Measurements from ENCODE around the gene MLKL. TPM values are rescaled to one million over a fixed set of nuclear protein-coding genes. Genes with fewer than 3 reads are reported as not detected.

MLKL gene
- total RNA-seq, 1 donor from 2014 or later, result 6.8 TPM

DNA sequence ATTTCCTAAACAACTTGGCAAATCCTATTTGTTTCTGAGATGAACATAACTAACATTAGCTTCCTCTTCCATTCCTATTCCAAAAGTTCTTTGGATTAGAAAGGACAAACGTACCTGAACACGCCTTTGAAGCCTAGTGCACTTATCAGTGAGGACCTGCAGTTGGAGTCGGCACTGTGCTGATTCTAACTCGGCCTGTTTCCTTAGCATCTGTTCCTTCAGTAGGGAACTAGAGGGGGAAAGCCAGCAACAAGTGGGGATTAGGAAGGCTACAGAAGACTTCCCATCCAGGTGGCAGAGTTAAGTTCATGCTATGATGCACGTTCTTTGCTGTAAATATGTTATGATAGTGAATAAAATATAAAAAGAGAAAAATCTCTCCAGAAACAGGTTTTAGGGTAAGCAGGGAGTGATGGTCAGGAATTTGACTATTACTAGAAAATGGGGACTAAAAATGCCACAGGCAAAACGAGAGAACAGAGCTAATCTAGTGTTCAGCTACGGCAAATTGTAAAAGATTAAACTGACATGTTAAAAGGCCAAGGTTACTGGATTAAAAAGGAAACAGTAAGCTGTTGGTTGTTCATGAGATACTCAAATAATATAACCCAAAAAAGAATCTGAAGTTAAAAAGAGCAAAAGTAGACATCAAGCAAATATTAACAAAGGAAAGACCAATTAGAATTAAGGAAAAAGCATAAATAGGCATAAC lies 62.8 kb downstream of the MLKL start:
- DNase-seq (no peak), ATAC-seq (ENCODE audit: low read depth) (no peak)
- Mint-ChIP-seq H3K27ac (no peak overlapping the region), H3K9me3 (no peaks in the 10 kb centered on the region), H3K27me3 (no peaks in the 10 kb centered on the region), H3K4me3 (no peak overlapping the region), H3K4me1 (no peaks in the 10 kb centered on the region), H3K36me3 (ENCODE audit: low read depth) (peaks cover 73% of the 10 kb centered on the region)
- CTCF ChIA-PET, result no interaction called here
- TF ChIP-seq CTCF (IDR thresholded peaks at IDR 0.05), result no peak
- POLR2A ChIA-PET, result no interaction called here
- intact Hi-C loops (cut with micrococcal nuclease), result no loop called here

DNA sequence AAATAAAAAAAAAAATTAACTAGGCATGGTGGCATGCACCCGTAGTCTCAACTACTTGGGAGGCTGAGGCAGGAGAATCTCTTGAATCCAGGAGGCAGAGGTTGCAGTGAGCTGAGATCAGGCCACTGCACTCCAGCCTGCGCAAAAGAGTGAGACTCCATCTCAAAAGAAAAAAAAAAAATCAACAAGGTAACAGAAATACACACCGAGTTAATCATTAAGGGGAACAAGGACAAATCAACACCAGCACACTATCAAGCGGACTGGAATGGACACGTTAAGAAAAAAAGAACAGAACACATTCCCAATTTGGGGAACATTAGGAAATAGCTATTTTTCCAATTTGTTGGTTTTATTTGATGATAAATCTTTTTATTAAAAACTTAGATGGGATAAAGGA lies 65.4 kb downstream of the MLKL start:
- peaks cover 71% of the 10 kb centered on the region for H3K36me3 Mint-ChIP-seq (ENCODE audit: low read depth)
- CTCF ChIA-PET, result interaction anchor here (1.1 kb wide), 1 partner anchor 14 kb away, joined by 3 read pairs; no protein-coding TSS in a partner anchor
- H3K4me3 Mint-ChIP-seq, result no peak overlapping the region
- no peaks in the 10 kb centered on the region for H3K27me3 Mint-ChIP-seq
- no peaks in the 10 kb centered on the region for H3K4me1 Mint-ChIP-seq
- intact Hi-C loops (cut with micrococcal nuclease), result no loop called here
- no peak overlapping the region for H3K27ac Mint-ChIP-seq
- POLR2A ChIA-PET, result no interaction called here
- DNase-seq, result no peak
- ATAC-seq (ENCODE audit: low read depth), result no peak
- no peak for TF ChIP-seq CTCF (IDR thresholded peaks at IDR 0.05)
- H3K9me3 Mint-ChIP-seq, result no peaks in the 10 kb centered on the region

GRCh38 chr16:74633686-74634085 lies 67.0 kb downstream of the MLKL start:
- no peak for TF ChIP-seq CTCF (IDR thresholded peaks at IDR 0.05)
- H3K9me3 Mint-ChIP-seq, result no peaks in the 10 kb centered on the region
- no peaks in the 10 kb centered on the region for H3K4me1 Mint-ChIP-seq
- H3K27me3 Mint-ChIP-seq, result no peaks in the 10 kb centered on the region
- ChIA-PET CTCF (no interaction called here), POLR2A (no interaction called here)
- H3K4me3 Mint-ChIP-seq, result no peak overlapping the region
- peaks cover 78% of the 10 kb centered on the region for H3K36me3 Mint-ChIP-seq (ENCODE audit: low read depth)
- no peak overlapping the region for H3K27ac Mint-ChIP-seq
- DNase-seq, result no peak
- intact Hi-C loops (cut with micrococcal nuclease), result no loop called here
- no peak for ATAC-seq (ENCODE audit: low read depth)

- no peak for TF ChIP-seq CTCF (IDR thresholded peaks at IDR 0.05)
- ChIA-PET CTCF (interaction anchor here (1.3 kb wide), 1 partner anchor 24 kb away, joined by 3 read pairs; no protein-coding TSS in a partner anchor), POLR2A (no interaction called here)
- intact Hi-C loops (cut with micrococcal nuclease), result loop anchor here (10.0 kb wide), 1 partner anchor 123 kb away; no protein-coding TSS in a partner anchor
- DNase-seq (no peak), ATAC-seq (ENCODE audit: low read depth) (no peak)
- peaks cover 94% of the 10 kb centered on the region for H3K36me3 Mint-ChIP-seq (ENCODE audit: low read depth)
- H3K27me3 Mint-ChIP-seq, result no peaks in the 10 kb centered on the region
- no peak overlapping the region for H3K4me3 Mint-ChIP-seq
- H3K4me1 Mint-ChIP-seq, result peaks cover 8% of the 10 kb centered on the region
- H3K9me3 Mint-ChIP-seq, result no peaks in the 10 kb centered on the region
- H3K27ac Mint-ChIP-seq, result peak overlapping the region; percentile 70
Measured at GRCh38 chr16:74627506-74628220, 73.0 kb downstream of the MLKL start.

GRCh38 chr16:74626741-74627416 lies 73.8 kb downstream of the MLKL start:
- Mint-ChIP-seq H3K27me3 (no peaks in the 10 kb centered on the region), H3K9me3 (no peaks in the 10 kb centered on the region), H3K4me1 (peaks cover 8% of the 10 kb centered on the region), H3K27ac (peak overlapping the region; percentile 70), H3K36me3 (ENCODE audit: low read depth) (peaks cover 95% of the 10 kb centered on the region), H3K4me3 (no peak overlapping the region)
- CTCF ChIA-PET, result no interaction called here
- intact Hi-C loops (cut with micrococcal nuclease), result loop anchor here (10.0 kb wide), 1 partner anchor 122 kb away; no protein-coding TSS in a partner anchor
- ATAC-seq (ENCODE audit: low read depth) (peak; percentile 5), DNase-seq (no peak)
- no peak for TF ChIP-seq CTCF (IDR thresholded peaks at IDR 0.05)
- POLR2A ChIA-PET, result no interaction called here
